ENCODE measurements around the gene ETNPPL.
"Not testable (repeated sequence)": the region's sequence is repeated elsewhere in the genome, so short reads cannot be mapped to it uniquely, and the experiment has no call there.

Gene ETNPPL

DNA sequence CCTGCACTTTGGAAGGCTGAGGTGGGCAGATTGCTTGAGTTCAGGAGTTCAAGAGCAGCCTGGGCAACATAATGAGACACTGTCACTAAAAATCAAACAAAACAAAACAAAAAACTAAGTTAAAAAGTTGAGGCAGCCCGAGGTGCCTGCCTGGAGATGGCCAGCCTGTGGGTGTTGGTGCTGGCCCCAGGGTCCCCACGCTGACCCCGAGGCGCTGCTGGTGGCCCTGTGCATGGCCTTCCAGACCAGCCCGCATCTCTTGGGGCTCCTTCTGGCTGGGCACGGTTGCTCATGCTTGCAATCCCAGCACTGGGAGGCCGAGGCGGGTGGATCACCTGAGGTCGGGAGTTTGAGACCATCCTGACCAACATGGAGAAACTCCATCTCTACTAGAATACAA lies 4.4 kb downstream of the ETNPPL start:
- peak in 1 of 51 donors; percentile 4 for DNase-seq

DNA sequence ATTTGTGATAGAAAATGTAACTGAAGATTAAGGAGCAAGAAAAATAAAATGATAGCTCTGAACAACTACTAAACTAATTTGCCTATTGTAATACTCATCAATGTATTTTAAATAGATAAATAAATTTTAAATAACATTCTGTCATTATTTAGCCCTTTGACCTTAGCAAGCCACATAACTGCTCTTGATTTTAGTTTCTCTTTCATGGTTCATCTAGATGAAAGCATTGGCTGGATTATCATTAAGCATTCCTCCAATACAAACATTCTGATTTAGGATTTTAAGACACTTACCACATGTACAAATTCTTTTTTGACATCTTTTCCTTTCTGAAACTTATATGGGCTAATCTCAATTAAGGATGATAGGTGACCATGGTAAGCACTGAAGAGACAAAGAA lies 8.5 kb downstream of the ETNPPL start:
- DNase-seq: no peak

DNA sequence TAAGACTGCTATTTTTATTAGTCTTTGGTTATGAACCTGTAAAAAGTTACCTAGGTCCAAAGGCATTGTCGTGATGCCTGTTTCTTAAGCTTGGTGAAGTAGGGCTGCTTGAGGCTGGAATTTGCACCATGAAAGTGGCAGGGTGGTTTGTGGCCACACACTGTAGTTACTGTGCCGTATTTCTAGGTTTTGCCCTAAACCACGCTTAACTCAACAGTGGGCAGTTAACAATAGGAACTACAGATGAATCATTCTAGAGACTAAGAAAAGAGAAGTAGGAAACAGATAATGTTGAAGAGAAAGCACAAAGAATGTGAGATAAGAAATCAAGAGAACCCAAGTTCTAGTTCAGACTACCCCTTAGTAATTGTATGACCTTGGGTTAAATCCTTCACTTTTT lies 11.5 kb downstream of the ETNPPL start:
- DNase-seq: no peak

DNA sequence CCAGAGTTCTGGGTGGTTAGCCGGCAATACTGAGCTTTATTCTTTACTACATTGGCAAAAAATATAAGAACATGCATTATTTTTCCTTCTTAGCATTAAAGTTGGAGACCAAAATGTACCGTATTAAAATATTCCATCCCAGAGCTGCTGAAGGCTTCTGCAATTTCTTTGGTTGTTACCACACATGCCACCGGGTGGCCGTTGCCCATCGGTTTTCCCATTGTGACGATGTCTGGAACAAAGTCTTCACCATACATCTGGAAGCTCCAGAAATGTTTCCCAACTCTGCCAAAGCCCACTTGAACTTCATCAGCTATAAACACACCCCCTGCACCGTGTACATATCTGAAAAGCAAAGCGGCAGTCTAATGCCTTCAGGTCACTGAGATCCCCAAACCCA lies 13.7 kb downstream of the ETNPPL start:
- DNase-seq: no peak

DNA sequence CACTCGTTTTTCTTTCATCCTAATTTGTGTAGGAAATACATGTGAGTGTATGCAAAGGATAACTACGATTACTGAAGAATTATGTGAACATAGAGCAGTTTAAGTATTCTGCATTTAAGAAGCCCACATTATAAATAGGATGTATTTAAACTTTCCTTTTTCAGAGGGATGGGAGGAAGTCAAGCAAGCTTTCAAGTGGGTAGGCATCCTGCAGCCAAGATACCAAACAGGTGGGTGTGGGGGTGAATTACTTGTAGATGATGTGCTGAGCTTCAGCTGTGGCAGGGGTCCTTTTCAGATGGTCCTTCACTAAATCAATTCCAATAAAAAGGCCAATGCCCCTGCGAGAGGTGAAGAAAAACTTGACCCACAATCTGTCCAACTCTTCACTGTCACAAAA lies 16.3 kb downstream of the ETNPPL start:
- DNase-seq: no peak

DNA sequence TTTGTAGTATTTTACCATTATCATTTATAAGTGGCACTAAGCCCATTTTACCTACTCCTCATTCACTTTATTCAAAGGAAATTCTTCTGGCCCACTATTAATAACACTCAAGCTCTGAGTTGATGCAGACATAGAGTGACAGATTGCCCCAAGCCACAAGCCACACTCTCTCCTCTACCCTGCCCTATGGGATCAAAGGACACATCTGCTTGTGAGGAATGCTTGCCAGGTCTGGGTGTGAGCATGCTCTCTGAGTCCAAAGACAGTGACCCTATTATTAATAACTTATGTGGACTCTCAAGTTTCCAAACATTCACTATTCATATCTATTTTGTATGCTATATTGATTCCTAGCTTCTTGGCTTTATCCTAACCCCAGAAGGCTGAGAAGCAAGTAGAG lies 18.5 kb downstream of the ETNPPL start:
- DNase-seq: no peak

DNA sequence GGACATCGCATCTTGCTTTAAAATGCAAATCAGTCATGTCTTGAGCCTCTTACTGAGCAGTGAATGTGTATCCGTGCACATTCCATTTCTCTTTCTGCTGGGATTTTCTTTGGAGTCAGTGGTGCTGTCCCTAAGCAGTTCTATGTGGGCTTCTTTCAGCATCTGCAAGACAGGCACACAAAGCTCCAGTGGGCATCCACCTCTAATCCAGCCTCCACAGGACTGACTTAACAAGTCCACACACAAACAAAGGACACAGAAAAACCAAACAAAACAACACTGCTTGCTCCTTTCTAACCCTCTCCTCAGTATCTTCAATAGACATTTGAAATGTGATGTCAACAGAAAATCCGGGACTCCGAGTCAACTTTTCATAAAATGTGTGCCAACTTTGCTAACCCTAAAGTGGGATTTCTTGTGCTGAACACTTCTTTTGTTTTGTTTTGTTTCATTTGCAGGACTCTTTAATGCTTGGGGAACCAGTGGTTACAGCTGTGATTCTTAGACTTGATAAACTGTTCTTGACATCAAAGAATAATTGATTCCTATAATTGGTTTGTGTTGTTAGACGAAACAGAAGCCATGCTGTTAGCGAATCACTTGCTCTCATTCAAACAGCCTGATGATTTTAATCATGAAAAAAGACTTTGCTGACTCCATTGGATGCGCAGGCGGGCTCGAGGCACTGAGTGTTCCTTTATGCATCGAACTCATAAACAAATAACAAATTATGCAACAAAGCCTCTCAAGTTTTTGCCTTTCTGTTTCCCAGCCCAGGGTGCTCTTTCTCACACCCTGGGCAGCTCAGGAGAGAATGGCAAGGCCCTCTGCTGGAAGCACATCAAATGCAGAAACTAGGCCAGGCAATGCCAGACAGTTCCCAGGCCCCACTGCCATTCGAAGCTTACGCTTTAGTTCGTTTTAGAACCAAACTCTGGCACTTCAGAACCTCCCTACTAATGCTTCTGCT lies 20.1 kb downstream of the ETNPPL start:
- DNase-seq: peak in 38 of 51 donors; percentile 7 to 86 (median 44)

DNA sequence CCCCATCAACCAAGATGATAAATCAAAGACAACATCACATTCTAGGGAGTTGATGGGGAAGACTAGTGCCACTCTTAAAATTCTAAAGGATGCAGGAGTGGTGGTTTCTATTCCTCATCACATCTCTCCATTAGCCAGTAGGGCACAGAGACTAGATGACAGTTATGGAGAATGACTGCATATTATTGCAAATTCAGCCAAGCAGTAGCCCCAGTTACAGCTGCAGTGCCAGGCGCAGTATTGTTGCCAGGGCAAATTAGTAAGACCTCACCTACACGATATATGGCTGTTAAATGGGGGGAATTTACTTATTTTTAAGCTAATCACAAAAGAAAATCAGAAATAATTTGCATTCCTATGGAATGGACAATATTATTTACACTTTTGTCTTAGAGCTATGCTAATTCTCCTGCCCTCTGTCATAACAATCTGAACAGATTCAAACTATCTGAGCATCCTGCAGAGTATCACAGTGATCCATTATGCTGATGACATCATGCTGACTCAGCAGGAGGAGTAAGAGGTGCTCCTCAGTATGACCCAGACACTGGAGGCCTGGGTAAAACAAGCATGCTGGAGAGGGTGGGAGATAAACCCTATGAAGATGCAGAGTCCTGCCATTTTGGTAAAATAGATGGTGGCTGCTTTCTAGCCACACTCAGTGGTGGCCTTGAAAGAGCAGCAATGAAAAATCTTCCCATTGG lies 24.7 kb downstream of the ETNPPL start:
- DNase-seq: no peak

DNA sequence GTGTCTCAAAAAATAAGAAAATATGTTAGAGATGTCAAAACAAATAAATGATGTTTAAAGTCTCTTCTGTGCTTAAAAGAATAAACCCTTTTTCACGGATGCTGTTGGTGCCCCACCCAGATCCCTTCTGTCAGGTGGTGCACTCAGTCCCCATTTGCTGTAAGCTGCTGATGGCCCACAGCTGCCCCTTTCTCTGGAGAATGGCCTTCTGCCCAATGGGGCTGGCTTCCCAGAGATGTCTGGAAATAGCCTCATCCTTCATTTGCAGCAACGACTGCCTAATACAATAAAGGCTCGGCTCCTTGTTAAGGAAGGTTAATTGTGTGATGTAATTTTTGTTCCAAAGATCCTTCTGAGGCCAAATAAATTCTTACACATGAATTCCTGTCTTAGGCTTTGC lies 31.8 kb downstream of the ETNPPL start:
- DNase-seq: peak in 12 of 51 donors; percentile 3 to 42 (median 22)

DNA sequence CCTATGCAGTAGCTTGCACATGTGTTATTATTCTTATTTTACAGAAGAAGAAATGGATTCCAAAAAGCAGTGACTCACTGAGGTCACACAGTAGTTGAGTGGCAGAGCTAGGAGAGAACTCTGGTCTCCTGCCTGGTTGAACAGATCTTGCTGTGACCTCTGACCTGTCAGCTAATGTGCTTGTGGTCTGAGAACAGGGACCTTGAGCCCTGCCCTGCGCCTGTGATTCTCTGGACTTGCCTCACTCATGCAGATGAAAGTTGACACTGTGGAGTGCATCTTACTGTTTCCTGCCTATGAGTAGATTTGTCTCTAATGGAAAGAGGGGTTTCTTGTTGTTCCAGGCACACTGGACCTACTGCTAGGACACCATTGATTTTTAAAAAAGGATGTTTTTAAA lies 32.3 kb downstream of the ETNPPL start:
- no peak for DNase-seq

DNA sequence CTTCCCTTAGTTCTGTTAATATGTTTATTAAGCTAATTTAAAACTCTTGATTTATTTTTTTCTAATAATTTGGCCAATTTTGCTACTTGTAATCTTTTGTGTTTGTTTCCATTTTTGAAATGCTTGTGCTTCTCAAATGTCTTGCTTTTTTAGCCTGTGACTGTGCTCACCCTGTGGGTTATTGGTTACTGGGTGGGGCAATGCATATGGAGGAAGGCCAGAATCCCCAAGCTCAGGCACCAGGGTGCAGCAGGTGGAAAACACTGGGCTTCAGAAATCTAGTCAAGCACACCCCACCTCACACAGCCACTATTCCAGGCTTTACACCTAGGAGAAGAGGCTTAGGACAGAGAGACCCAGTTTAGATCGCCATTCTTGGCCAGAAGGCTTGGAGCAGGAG lies 33.1 kb downstream of the ETNPPL start:
- no peak for DNase-seq

DNA sequence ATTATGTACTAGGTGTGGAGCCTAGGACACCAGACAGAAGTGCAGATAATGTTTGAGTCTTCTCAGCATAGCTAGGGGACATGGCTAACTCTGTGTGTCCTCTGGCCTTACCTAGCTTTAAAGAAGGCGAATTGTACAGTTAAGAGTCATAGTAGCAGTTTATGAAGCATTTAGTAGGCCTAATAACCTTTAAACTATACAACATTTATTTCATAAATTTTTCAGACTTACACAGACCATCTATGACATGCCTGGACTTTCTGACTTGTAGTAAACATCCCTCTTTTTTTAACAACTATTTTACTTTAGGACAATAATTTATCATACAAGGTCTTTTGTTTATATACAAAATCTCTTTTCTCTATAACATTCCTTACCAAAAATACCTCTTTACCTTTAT lies 37.4 kb downstream of the ETNPPL start:
- DNase-seq: no peak

DNA sequence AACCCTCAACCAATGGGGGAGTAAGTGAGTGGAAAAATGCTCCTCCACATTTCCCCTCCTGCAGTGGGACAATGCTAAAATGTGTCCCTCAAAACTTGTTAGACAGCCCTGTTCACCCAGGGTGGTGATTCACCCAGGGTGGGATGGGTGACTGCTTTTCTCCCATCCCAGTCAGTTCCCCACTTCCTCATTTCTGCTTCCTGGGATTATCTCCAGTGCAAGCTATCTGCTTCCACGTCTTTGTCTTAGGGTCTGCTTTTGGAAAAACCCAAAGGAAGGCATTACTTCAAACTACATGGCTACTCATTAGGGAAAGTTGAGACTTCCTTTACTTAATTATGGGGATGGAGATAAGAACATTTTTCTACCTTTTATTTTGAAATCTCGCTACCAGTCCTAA lies 45.5 kb downstream of the ETNPPL start:
- DNase-seq: no peak

DNA sequence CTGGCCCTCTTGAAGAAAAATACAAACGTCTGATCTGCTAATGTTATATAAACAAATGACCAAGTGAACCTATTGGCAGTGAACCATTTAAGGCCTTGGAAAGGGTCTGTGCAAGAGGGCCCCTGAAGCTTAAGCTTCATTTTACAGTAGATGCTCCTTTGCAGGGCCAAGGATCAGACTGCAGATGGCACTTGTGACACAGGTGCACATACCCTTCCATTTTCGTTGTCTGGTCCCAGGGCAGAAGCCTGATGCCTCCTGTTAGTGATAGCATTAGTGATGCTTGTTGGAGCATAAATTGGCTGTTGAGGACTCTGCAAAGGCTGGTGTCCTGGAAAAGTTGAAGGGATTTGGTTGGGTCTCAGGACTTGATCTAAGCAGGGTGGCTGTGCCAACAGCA lies 46.5 kb downstream of the ETNPPL start:
- DNase-seq: no peak

DNA sequence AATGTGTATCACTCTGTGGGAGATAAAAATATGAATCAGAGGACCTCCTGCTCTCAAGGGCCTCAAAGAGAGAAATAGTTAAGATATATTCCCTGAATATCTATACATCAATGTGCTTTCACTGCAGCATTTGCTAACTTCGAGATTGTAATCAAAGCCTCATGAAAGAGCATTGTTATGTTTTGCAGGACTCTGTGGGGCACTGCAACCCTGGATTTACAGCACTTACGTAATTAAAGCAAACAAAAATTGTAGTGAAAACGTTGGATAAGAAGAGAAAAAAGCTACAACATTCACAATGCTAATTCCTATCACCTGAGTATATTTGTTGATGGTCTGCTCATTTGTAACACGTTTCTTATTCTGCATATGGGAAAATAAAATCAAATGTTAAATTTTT lies 48.0 kb downstream of the ETNPPL start:
- DNase-seq: no peak

DNA sequence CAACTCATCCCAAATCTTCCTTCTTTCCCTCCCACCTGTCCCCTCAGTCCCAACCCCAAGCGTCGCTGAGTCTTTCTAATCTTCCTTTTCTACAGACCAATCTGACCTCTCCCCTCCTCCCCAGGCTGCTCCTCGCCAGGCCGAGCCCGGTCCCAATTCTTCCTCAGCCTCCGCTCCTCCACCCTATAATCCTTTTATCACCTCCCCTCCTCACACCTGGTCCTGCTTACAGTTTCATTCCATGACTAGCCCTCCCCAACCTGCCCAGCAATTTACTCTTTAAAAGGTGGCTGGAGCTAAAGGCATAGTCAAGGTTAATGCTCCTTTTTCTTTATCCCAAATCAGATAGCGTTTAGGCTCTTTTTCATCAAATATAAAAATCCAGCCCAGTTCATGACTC lies 52.3 kb downstream of the ETNPPL start:
- not testable (repeated sequence) for DNase-seq

DNA sequence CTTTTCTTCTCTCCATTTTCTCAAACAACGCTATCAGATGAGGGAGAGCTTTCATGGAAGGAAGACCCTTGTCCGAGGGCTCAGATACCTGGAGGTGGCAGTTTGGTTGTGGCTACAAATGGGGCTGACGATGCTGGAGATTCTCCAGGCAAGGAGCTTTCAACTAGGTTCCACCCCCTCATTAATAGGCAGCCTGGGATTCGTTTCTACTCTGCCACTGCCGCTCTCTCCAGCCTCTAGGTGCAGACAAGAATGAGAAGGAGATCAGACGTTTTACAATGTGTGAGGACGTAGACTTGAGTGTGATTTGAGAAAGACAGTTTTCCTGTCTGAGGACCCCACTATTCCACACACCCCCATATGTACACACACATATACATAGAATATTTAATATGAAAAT lies 53.1 kb downstream of the ETNPPL start:
- DNase-seq: no peak

DNA sequence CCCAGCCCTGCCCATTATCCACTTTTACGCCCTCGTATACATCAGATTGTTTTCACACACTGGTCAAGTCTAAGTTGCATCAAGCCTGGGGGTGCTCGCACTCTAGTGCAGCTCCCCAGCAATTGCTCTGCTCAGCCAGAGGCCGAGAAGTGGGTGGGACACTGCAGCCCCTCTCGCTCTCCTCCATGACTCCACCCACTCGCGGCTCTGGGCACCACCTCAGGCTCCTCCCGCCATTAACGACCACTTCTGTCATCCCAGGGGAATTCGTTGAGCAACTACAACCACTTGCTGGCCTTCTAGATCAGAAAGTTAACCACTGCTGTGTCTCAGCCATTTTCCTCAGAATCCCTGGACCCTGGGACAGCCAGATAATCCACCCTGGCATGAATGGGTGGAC lies 53.6 kb downstream of the ETNPPL start:
- no peak for DNase-seq

DNA sequence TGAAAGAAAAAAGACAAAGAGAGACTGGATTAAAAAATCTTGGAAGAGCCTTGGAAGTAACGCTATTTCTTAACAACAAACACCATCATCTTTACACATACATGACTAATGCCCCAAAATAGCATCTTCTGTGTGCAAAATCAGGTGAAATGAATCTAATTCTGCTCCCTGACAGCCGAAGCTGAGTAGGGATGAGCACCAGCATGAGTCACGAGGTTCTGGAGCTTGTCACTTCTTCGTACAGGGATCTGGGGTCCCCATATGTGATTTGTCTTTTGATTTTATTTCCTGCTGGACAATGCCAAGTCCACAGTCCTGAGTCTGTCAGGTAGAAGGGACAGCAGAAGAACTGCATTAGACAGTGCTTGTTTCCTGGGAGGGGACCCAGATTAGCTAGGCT lies 56.6 kb downstream of the ETNPPL start:
- DNase-seq: peak in 1 of 51 donors; percentile 24

DNA sequence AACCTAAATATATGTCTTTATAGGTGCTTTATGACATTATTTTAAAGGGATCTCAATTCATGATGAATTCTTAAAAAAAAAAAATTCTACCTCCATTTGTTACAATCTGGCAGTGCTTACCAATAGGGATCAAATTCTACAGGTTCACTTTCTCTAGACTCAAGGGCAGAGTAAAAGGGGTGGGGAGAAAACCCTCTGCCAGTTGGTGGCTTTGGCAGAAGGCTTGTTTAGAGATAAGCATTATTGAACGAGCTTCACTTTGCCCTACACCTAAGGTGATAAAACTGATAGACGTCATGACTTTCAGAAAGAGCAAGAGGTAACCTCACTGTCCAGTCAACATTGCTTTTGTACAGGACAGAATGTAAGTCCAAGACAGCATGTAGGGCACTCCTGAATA lies 58.9 kb downstream of the ETNPPL start:
- DNase-seq: no peak

DNA sequence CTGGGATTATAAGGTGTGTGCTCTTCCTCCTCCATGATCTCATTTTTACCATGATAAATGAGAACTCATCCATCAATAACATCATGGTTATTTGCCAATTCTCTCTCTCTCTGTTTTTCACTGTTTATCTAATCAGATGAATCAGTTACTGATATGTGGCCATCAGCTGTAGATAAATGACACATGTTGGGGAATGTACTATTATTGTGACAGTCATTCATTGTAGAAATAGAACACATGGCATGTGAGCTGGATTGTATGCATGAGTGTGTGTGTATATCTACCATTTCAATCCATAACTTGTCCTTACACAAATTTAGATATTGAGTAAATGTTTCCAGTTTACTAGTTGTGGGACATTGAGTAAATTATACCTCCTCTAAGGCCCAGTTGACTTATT lies 59.5 kb downstream of the ETNPPL start:
- no peak for DNase-seq

DNA sequence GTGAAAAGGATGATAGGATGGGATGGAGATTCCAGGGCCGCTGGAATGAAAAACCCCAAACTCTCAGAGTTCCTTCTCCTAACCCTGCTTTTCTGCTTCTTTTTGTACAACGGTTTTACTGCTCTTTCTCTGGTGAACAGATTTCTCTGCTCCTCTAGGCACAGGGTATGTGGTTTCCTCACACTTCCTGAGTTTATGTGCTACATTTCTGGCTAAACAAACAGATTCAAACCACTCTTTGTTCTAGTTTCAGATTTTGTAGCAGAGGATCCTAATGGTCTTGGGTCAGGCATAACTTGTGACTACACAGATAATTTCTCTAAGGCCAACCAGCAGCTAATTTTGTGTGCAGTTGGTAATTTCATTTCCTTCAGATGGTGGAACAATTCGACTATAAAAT lies 59.9 kb downstream of the ETNPPL start:
- DNase-seq: no peak
